Mesenchymal stem cell (in vitro differentiated cells and primary cell): Measurements from ENCODE around the gene HCAR3.
"Not testable (repeated sequence)": the region's sequence is repeated elsewhere in the genome, so short reads cannot be mapped to it uniquely, and the experiment has no call there.

ENCODE experiments used
- DNase-seq: peaks from one replicate; pipeline ENCODE4 v3.0.0-alpha.2; 2013
- H2AFZ ChIP-seq: one replicate; pipeline ENCODE4 v1.6.1; 2013; ENCODE audit warnings: low read depth, mild to moderate bottlenecking, control low read depth, inconsistent platforms, low read length, moderate library complexity
- H2AK5ac ChIP-seq: 2 replicates; pipeline ENCODE4 v1.6.1; 2013; ENCODE audit warnings: low read length, moderate library complexity, mild to moderate bottlenecking, inconsistent platforms; ENCODE audit not compliant: severe bottlenecking
- H2BK120ac ChIP-seq: one replicate; pipeline ENCODE4 v1.6.1; 2013; ENCODE audit warnings: low read depth, mild to moderate bottlenecking, inconsistent platforms, low read length, moderate library complexity
- H2BK12ac ChIP-seq, 2 experiments: one replicate each; pipeline ENCODE4 v1.6.1; 2013; ENCODE audit warnings: inconsistent platforms in 2 of 2, low read length in 2 of 2, mild to moderate bottlenecking in 2 of 2, moderate library complexity in 2 of 2, control low read depth in 1 of 2
- H2BK15ac ChIP-seq: one replicate; pipeline ENCODE4 v1.6.1; 2013; ENCODE audit warnings: mild to moderate bottlenecking, low read depth, inconsistent platforms; ENCODE audit not compliant: poor library complexity, severe bottlenecking
- H2BK5ac ChIP-seq: 2 replicates; pipeline ENCODE4 v1.6.1; 2013; ENCODE audit warnings: low read depth, mild to moderate bottlenecking, low read length, control low read depth, inconsistent platforms; ENCODE audit not compliant: poor library complexity, severe bottlenecking
- H3K14ac ChIP-seq, 2 experiments: one replicate each; pipeline ENCODE4 v1.6.1; 2013; ENCODE audit warnings: inconsistent platforms in 2 of 2, low read length in 2 of 2, control low read depth in 1 of 2, mild to moderate bottlenecking in 1 of 2, moderate library complexity in 1 of 2
- H3K18ac ChIP-seq, 2 experiments: one replicate each; pipeline ENCODE4 v1.6.1; 2013; ENCODE audit warnings: inconsistent platforms in 2 of 2, low read length in 2 of 2, control low read depth in 1 of 2, low read depth in 1 of 2, mild to moderate bottlenecking in 1 of 2
- H3K23ac ChIP-seq, 2 experiments: one replicate each; pipeline ENCODE4 v1.6.1; 2013; ENCODE audit warnings: inconsistent platforms in 2 of 2, low read length in 2 of 2, mild to moderate bottlenecking in 2 of 2, moderate library complexity in 2 of 2, control low read depth in 1 of 2
- H3K27ac ChIP-seq: 2 replicates; pipeline ENCODE4 v1.5.1; 2013; ENCODE audit warnings: mild to moderate bottlenecking, moderate library complexity, low read length, control low read depth, inconsistent platforms; ENCODE audit not compliant: poor library complexity, severe bottlenecking
- H3K27me3 ChIP-seq, 2 experiments: 2 replicates each; pipeline versions ENCODE4 v1.6.1 to v1.7.0; 2013; ENCODE audit warnings: low read length in 2 of 2, mild to moderate bottlenecking in 2 of 2, moderate library complexity in 2 of 2, control low read depth in 1 of 2, inconsistent platforms in 1 of 2; ENCODE audit not compliant: control insufficient read depth in 1 of 2, insufficient read depth in 1 of 2
- H3K36me3 ChIP-seq, 2 experiments: 2 replicates each; pipeline versions ENCODE4 v1.6.1 to v1.7.0; 2013; ENCODE audit warnings: low read length in 2 of 2, control low read depth in 1 of 2, inconsistent platforms in 1 of 2, low read depth in 1 of 2, mild to moderate bottlenecking in 1 of 2; ENCODE audit not compliant: insufficient read depth in 2 of 2, control insufficient read depth in 1 of 2
- H3K4ac ChIP-seq, 2 experiments: one replicate each; pipeline ENCODE4 v1.6.1; 2013; ENCODE audit warnings: inconsistent platforms in 2 of 2, low read length in 2 of 2, mild to moderate bottlenecking in 2 of 2, moderate library complexity in 2 of 2, control low read depth in 1 of 2, low read depth in 1 of 2
- H3K4me1 ChIP-seq: 2 replicates; pipeline ENCODE4 v1.6.1; 2013; ENCODE audit warnings: low read depth, low read length, control low read depth; ENCODE audit not compliant: control insufficient read depth, insufficient read depth
- H3K4me2 ChIP-seq: 2 replicates; pipeline ENCODE4 v1.6.1; 2013; ENCODE audit warnings: low read length, mild to moderate bottlenecking, inconsistent platforms; ENCODE audit not compliant: poor library complexity, severe bottlenecking
- H3K4me3 ChIP-seq, 2 experiments: 2 replicates each; pipeline versions ENCODE4 v1.5.1 to v1.7.0; 2013; ENCODE audit warnings: low read length in 2 of 2, mild to moderate bottlenecking in 2 of 2, control low read depth in 1 of 2, low read depth in 1 of 2; ENCODE audit not compliant: insufficient read depth in 1 of 2
- H3K79me1 ChIP-seq: replicated peaks from 2 replicates; pipeline ENCODE4 v1.6.1; 2013; ENCODE audit warnings: mild to moderate bottlenecking, control low read depth, low read length, inconsistent platforms; ENCODE audit not compliant: poor library complexity, severe bottlenecking
- H3K9ac ChIP-seq: 2 replicates; pipeline ENCODE4 v1.7.0; 2013; ENCODE audit warnings: mild to moderate bottlenecking, low read length, moderate library complexity
- H3K9me3 ChIP-seq: 2 replicates; pipeline ENCODE4 v1.7.0; 2013; ENCODE audit warnings: mild to moderate bottlenecking, low read length; ENCODE audit not compliant: control insufficient read depth
- H4K8ac ChIP-seq: one replicate; pipeline ENCODE4 v1.6.1; 2013; ENCODE audit warnings: inconsistent platforms, mild to moderate bottlenecking, low read length, moderate library complexity
- H4K91ac ChIP-seq: one replicate; pipeline ENCODE4 v1.6.1; 2013; ENCODE audit warnings: mild to moderate bottlenecking, low read length, inconsistent platforms
- WGBS: methylation state at CpG from one replicate; pipeline ENCODE4 v1.1.7; 2013; ENCODE audit warnings: mixed read lengths; 5-methylcytosine and 5-hydroxymethylcytosine counted together

Gene HCAR3

DNA sequence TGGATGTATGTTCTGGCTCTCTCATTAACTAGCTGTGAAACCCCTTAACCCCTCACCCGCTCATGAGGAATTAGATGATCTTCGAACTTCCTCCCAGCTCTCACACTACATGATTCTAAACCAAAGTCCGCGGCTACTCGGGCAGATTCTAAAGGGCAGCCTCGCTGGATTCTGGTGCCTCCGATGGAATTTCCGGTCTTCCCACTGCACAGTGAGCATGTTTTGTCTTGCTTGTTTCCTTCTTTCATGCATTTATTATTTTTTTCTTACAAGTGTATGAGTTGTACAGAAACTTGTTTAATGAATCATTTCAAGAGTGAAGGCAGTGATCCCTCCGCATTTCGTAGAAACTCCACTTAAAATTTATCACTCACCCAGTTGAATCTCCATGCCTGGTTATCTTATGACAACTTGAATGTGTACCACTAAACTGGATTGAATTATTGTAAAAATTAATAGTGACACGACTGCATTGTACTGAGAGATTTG lies 4.5 kb upstream of the HCAR3 start:
- Histone ChIP-seq H2BK12ac (no peak overlapping the region), H2AK5ac (no peak overlapping the region), H2BK15ac (no peak overlapping the region), H3K27me3 (no peaks in the 10 kb centered on the region), H4K91ac (no peak overlapping the region), H3K4me2 (no peak overlapping the region), H2BK5ac (no peak overlapping the region), H2BK120ac (no peak overlapping the region), H2AFZ (no peak overlapping the region), H3K4me1 (no peaks in the 10 kb centered on the region), H4K8ac (no peak overlapping the region), H3K4ac (no peak overlapping the region), H3K79me1 (no peaks in the 10 kb centered on the region), H3K9me3 (no peaks in the 10 kb centered on the region), H3K18ac (no peak overlapping the region), H3K14ac (no peak overlapping the region), H3K9ac (no peak overlapping the region), H3K36me3 (no peaks in the 10 kb centered on the region), H3K27ac (no peak overlapping the region), H3K23ac (no peak overlapping the region), H3K4me3 (no peak overlapping the region)
- no peak for DNase-seq
- 93% methylated on average over 6 of the region's 11 CpGs for WGBS

DNA sequence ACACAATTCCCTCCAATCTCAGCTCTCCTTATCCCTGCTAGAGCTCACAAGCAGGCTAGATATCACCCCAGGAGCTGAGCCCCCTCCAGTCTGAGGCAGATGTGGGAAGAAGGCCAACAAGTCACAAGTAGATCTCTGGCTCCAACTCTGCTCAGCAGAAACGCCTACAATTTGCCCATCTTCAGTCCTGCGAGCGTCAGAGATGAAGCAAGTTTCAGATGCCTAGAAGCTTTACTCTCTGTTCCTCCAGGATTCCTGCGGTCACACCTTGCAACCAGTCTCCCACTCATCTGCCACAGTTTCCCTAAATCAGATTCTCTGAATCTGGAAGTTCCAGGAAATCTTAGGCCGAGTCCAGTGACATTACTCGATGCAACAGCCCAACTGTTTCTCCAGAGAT lies 1.4 kb downstream of the HCAR3 start:
- DNase-seq = peak; percentile 41
- H2BK15ac ChIP-seq, H3K4ac ChIP-seq, H2AK5ac ChIP-seq, H4K8ac ChIP-seq, H3K4me3 ChIP-seq, H4K91ac ChIP-seq, H2AFZ ChIP-seq, H3K9ac ChIP-seq, H3K14ac ChIP-seq, H3K9me3 ChIP-seq, H3K27me3 ChIP-seq, H3K4me1 ChIP-seq, H3K36me3 ChIP-seq, H3K23ac ChIP-seq, H3K79me1 ChIP-seq, H2BK5ac ChIP-seq, H3K4me2 ChIP-seq, H2BK120ac ChIP-seq, H3K27ac ChIP-seq: not testable (repeated sequence)
- H3K18ac ChIP-seq = peak overlapping the region in 1 of 2 experiments; percentile 21
- peak overlapping the region in 1 of 2 experiments; percentile 23 for H2BK12ac ChIP-seq
- 94% methylated on average over 6 of the region's 6 CpGs for WGBS

DNA sequence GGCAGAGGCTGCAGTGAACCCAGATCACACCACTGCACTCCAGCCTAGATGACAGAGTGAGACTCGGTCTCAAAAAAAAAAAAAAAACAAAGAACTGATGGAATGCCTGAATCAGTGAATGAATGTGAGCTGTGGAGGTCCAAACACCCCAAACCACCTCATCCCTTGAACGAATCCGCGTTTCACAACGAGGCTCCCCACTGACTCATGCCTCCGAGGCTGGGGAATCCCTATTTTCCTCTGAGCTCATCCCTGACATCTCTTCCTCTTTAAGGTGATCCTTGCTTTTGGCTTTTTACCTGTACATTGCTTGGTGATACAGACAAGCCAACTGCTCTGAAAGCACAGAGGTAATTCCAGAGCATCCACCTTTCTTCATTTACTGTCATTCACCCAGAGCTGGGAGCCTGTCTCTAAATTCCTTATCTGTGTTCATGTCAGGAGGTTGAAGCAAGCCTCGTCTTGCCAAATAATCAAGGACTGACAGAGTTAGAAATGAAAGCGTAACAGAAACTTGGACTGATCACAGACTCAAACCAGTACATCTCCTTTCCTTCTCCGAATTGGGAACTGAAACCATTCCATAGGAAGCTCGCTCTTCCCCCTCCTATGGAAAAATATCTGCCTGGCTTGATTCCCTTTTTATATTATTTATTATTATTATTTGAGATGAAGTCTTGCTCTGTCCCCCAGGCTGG lies 3.0 kb downstream of the HCAR3 start:
- H3K27me3 ChIP-seq, H2BK5ac ChIP-seq, H3K9me3 ChIP-seq, H3K9ac ChIP-seq, H2BK12ac ChIP-seq, H2BK15ac ChIP-seq, H2AFZ ChIP-seq, H3K4me1 ChIP-seq, H2AK5ac ChIP-seq, H2BK120ac ChIP-seq, H3K18ac ChIP-seq, DNase-seq, H3K36me3 ChIP-seq, H3K23ac ChIP-seq, H3K4me2 ChIP-seq, H3K4me3 ChIP-seq, H3K14ac ChIP-seq, H4K91ac ChIP-seq, H3K79me1 ChIP-seq, H4K8ac ChIP-seq, H3K4ac ChIP-seq, H3K27ac ChIP-seq: not testable (repeated sequence)
- WGBS = no CpG with 5 or more reads among the region's 10 CpGs

DNA sequence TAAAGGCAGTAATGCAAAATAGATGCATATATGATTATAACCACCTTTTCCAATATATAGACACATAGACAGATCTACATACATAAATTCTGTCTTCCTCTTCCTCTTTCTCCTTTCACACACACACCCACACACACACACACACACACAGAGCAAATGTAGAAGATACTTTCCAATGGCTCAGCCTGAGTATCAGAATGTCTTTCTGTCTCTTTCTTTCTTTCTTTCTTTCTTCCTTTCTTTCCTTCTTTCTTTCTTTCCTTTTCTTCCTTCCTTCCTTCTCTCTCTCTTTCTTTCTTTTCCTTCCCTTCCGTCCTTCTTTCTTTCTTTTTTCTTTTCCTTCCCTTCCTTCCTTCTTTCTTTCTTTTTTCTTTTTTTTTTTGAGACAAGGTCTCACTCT lies 5.3 kb downstream of the HCAR3 start:
- H2BK120ac ChIP-seq, H3K27ac ChIP-seq, H2BK12ac ChIP-seq, H3K79me1 ChIP-seq, H2AFZ ChIP-seq, H3K27me3 ChIP-seq, H3K9ac ChIP-seq, H3K4ac ChIP-seq, H2AK5ac ChIP-seq, H3K4me1 ChIP-seq, H4K8ac ChIP-seq, H3K14ac ChIP-seq, H3K18ac ChIP-seq, H3K36me3 ChIP-seq, H2BK5ac ChIP-seq, H3K4me2 ChIP-seq, H3K9me3 ChIP-seq, H3K23ac ChIP-seq, DNase-seq, H2BK15ac ChIP-seq, H4K91ac ChIP-seq, H3K4me3 ChIP-seq: not testable (repeated sequence)
- WGBS = 97% methylated on average over 1 of the region's 1 CpG
